A673 (cell line): ENCODE results near the gene NEMP1. TPM values are rescaled to one million over a fixed set of nuclear protein-coding genes. Genes with fewer than 3 reads are reported as not detected.
"Not testable (repeated sequence)": the region's sequence is repeated elsewhere in the genome, so short reads cannot be mapped to it uniquely, and the experiment has no call there.

ENCODE experiments used
- BruUV-seq: library from RNA; stranded (reverse); fragments of 400-500 nt; replicated peaks from 2 replicates; lab custom pipeline; 2021; lab: Mats Ljungman, UMichigan
- CTCF ChIA-PET: fragments of 300-600 bp; sonication (Branson Sonifier 250); formaldehyde crosslinking; loops from one replicate; lab custom pipeline; 2022; ENCODE audit warnings: antibody characterized with exemption; lab: Charles Lee
- POLR2A ChIA-PET: fragments of 300-600 bp; sonication (Branson Sonifier 250); formaldehyde crosslinking; loops from one replicate; lab custom pipeline; 2022; ENCODE audit warnings: antibody characterized with exemption; ENCODE audit not compliant: low non-redundant PET; lab: Charles Lee
- DNase-seq: peaks from one replicate; pipeline ENCODE4 v3.0.0-alpha.2; 2015; ENCODE audit warnings: low spot score
- H3K27ac ChIP-seq: fragments of 200-600 bp; sonication (generic); 2 replicates; pipeline ENCODE4 v1.5.1; 2016; ENCODE audit warnings: mixed run types, low read depth, mild to moderate bottlenecking, mixed read lengths, antibody characterized with exemption, low read length; ENCODE audit not compliant: poor library complexity, severe bottlenecking
- H3K27me3 ChIP-seq: fragments of 200-600 bp; sonication (generic); replicated peaks from 2 replicates; pipeline ENCODE4 v1.6.1; 2017; ENCODE audit warnings: mixed run types, low read depth, mild to moderate bottlenecking, mixed read lengths, antibody characterized with exemption, low read length; ENCODE audit not compliant: insufficient read depth, poor library complexity
- H3K36me3 ChIP-seq: fragments of 200-600 bp; sonication (generic); 2 replicates; pipeline ENCODE4 v1.6.1; 2016; ENCODE audit warnings: mixed run types, mild to moderate bottlenecking, mixed read lengths, antibody characterized with exemption, low read length; ENCODE audit not compliant: insufficient read depth, poor library complexity, severe bottlenecking
- H3K4me1 ChIP-seq: fragments of 200-600 bp; sonication (generic); 2 replicates; pipeline ENCODE4 v1.6.1; 2017; ENCODE audit warnings: mixed run types, mild to moderate bottlenecking, mixed read lengths, antibody characterized with exemption, low read length; ENCODE audit not compliant: insufficient read depth, poor library complexity, severe bottlenecking
- H3K4me3 ChIP-seq: fragments of 200-600 bp; sonication (generic); 2 replicates; pipeline ENCODE4 v1.5.1; 2016; ENCODE audit warnings: low read depth, mixed run types, mild to moderate bottlenecking, mixed read lengths, low read length; ENCODE audit not compliant: poor library complexity, severe bottlenecking
- H3K9me3 ChIP-seq: fragments of 200-600 bp; sonication (generic); 2 replicates; pipeline ENCODE4 v1.6.1; 2016; ENCODE audit warnings: mixed run types, low read depth, mild to moderate bottlenecking, mixed read lengths, antibody characterized with exemption, low read length; ENCODE audit not compliant: poor library complexity, severe bottlenecking
- EZH2 ChIP-seq: fragments of 200-600 bp; sonication (generic); IDR thresholded peaks from 2 replicates; pipeline ENCODE4 v1.6.1; 2017; ENCODE audit warnings: borderline replicate concordance, low read depth, mild to moderate bottlenecking, mixed read lengths, antibody characterized with exemption, low read length; ENCODE audit not compliant: poor library complexity, severe bottlenecking
- intact Hi-C: fragments of 100-400 bp; cut with micrococcal nuclease; formaldehyde crosslinking; loops from one replicate; pipeline ENCODE4 v1.10.0; 2022; ENCODE audit not compliant: unreplicated experiment
- total RNA-seq: library from RNA; stranded (reverse); gene quantifications from 2 replicates; pipeline ENCODE4 v1.2.3, GENCODE V29; 2021
- TF ChIP-seq, protein P1 (sequence below): fragments of 300-800, 200-600 bp; sonication (generic); conservative IDR thresholded peaks from 2 replicates; pipeline ENCODE4 v1.5.1; 2017; ENCODE audit warnings: low read depth, mild to moderate bottlenecking, antibody characterized with exemption, low read length, moderate library complexity, mixed read lengths

NEMP1 gene
- total RNA-seq, 1 experiment from 2014 or later, result 68.6 TPM

DNA sequence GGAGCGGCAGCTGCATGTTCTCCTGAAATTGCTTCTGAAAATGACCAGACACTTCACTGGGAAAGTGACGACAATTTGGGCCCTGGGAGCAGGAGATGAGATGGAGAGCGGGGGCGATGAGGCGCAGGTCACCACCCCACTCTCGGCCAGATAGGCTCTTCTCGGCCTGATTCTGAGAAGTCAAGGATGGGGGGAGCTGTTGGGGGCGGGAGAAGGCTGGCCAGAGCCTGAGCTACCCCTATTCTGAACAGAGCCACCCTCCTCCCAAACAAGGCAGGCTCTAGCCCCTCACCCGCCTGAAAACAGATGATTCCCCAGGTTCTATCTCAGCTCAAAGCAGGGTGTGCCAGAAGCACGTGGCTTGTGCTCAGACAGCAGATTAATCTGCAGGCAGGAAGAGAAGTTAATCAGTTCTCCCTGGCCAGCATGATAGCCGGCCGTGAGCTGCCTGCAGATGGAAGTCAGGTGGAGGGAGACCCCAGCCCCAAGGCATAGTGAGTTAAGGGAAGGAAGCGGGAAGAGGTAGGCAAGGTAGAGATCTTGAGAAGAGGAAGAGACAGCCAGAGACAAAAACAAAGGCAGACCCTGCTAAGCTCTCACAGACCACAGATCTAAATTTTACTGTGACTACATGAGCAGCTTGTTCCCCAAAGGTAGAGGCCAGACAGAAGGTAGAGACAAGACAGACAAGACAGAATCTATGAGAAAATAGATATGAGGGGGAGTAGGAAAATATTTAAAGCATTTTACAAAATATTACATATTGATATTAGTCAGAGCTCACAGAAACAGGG is 51.4 kb downstream of the NEMP1 start:
- Histone ChIP-seq H3K4me3 (no peak overlapping the region), H3K27me3 (no peaks in the 10 kb centered on the region), H3K36me3 (no peaks in the 10 kb centered on the region), H3K27ac (no peak overlapping the region), H3K9me3 (no peaks in the 10 kb centered on the region), H3K4me1 (peaks cover 5% of the 10 kb centered on the region)
- no TSS peak for BruUV-seq
- DNase-seq, result no peak
- CTCF ChIA-PET, result no interaction called here
- POLR2A ChIA-PET, result no interaction called here
- TF ChIP-seq EZH2, result no peak
- TF ChIP-seq, protein P1, sequence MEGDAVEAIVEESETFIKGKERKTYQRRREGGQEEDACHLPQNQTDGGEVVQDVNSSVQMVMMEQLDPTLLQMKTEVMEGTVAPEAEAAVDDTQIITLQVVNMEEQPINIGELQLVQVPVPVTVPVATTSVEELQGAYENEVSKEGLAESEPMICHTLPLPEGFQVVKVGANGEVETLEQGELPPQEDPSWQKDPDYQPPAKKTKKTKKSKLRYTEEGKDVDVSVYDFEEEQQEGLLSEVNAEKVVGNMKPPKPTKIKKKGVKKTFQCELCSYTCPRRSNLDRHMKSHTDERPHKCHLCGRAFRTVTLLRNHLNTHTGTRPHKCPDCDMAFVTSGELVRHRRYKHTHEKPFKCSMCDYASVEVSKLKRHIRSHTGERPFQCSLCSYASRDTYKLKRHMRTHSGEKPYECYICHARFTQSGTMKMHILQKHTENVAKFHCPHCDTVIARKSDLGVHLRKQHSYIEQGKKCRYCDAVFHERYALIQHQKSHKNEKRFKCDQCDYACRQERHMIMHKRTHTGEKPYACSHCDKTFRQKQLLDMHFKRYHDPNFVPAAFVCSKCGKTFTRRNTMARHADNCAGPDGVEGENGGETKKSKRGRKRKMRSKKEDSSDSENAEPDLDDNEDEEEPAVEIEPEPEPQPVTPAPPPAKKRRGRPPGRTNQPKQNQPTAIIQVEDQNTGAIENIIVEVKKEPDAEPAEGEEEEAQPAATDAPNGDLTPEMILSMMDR, result no peak
- intact Hi-C loops, result no loop called here

GRCh38 chr12:57025196-57025595 is 53.4 kb downstream of the NEMP1 start:
- Histone ChIP-seq H3K4me1 (no peaks in the 10 kb centered on the region), H3K36me3 (no peaks in the 10 kb centered on the region), H3K9me3 (no peaks in the 10 kb centered on the region), H3K4me3 (no peak overlapping the region), H3K27ac (no peak overlapping the region), H3K27me3 (no peaks in the 10 kb centered on the region)
- TF ChIP-seq, protein P1, result no peak
- no peak for TF ChIP-seq EZH2
- intact Hi-C loops, result no loop called here
- no peak for DNase-seq
- ChIA-PET CTCF (no interaction called here), POLR2A (no interaction called here)
- BruUV-seq, result no TSS peak

DNA sequence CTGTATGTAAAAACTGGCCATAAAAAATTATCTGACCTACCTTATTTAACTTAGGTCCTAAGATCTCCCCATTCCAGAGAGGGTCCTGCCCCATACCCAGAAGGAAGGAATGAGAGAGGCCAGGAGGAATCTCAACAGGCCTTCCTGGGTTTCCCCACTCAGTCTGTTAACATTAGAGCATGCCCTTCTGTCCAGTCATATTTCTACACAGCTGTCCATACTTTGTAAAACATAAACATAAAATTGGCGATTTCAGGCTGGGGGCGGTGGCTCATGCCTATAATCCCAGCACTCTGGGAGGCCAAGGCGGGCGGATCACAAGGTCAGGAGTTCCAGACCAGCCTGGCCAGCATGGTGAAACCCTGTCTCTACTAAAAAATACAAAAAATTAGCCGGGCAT is 56.3 kb downstream of the NEMP1 start:
- H3K9me3 ChIP-seq, H3K4me3 ChIP-seq, CTCF ChIA-PET, intact Hi-C loops, BruUV-seq, H3K27me3 ChIP-seq, H3K4me1 ChIP-seq, H3K27ac ChIP-seq, DNase-seq, H3K36me3 ChIP-seq, POLR2A ChIA-PET: not testable (repeated sequence)
